Effector memory CD8-positive, alpha-beta T cell (primary cell): ENCODE measurements around the gene TIGAR.

Source experiments
- ATAC-seq: fragments of 150-1000 bp; cut with Tn5 transposase; replicated peaks from 2 replicates; pipeline ENCODE4 v1.10.0; 2021; ENCODE audit warnings: mild to moderate bottlenecking, moderate library complexity
- DNase-seq, 3 experiments: peaks; one replicate each; pipeline ENCODE4 v3.0.0; 2021
- H3K27ac Mint-ChIP-seq, 2 donors: one replicate each; pipeline ENCODE4 v1.8.0; 2022; ENCODE audit warnings: mild to moderate bottlenecking in 2 of 2, mixed read lengths in 2 of 2, moderate library complexity in 2 of 2
- H3K27me3 Mint-ChIP-seq, 2 donors: one replicate each; pipeline ENCODE4 v1.8.0; 2022; ENCODE audit warnings: mixed read lengths in 2 of 2
- H3K36me3 Mint-ChIP-seq: one replicate; pipeline ENCODE4 v1.8.0; 2022; ENCODE audit warnings: mild to moderate bottlenecking, moderate library complexity, mixed read lengths; ENCODE audit not compliant: insufficient read depth
- H3K4me1 Mint-ChIP-seq, 2 donors: one replicate each; pipeline ENCODE4 v1.8.0; 2022; ENCODE audit warnings: low read depth in 2 of 2, mixed read lengths in 2 of 2
- H3K4me3 Mint-ChIP-seq, 2 donors: one replicate each; pipeline ENCODE4 v1.8.0; 2022; ENCODE audit warnings: mild to moderate bottlenecking in 2 of 2, mixed read lengths in 2 of 2, moderate library complexity in 2 of 2
- H3K9me3 Mint-ChIP-seq, 2 donors: one replicate each; pipeline ENCODE4 v1.8.0; 2022; ENCODE audit warnings: mixed read lengths in 2 of 2

TIGAR gene

GRCh38 chr12:4386801-4387200 lies 65.8 kb downstream of the TIGAR start:
- DNase-seq (no peak), ATAC-seq (no peak)
- Mint-ChIP-seq H3K27ac (no peak overlapping the region), H3K4me3 (no peak overlapping the region), H3K9me3 (no peaks in the 10 kb centered on the region), H3K4me1 (no peaks in the 10 kb centered on the region), H3K36me3 (no peaks in the 10 kb centered on the region), H3K27me3 (peaks cover 0 to 44% of the 10 kb centered on the region in 2 donors)

- ATAC-seq (no peak), DNase-seq (no peak)
- H3K27me3 Mint-ChIP-seq: peaks cover 0 to 38% of the 10 kb centered on the region in 2 donors
- H3K27ac Mint-ChIP-seq: no peak overlapping the region
- H3K9me3 Mint-ChIP-seq: no peaks in the 10 kb centered on the region
- no peak overlapping the region for H3K4me3 Mint-ChIP-seq
- H3K36me3 Mint-ChIP-seq: no peaks in the 10 kb centered on the region
- no peaks in the 10 kb centered on the region for H3K4me1 Mint-ChIP-seq
Measured at GRCh38 chr12:4387607-4388006, 66.6 kb downstream of the TIGAR start.

- no peak overlapping the region for H3K4me3 Mint-ChIP-seq
- H3K36me3 Mint-ChIP-seq: no peaks in the 10 kb centered on the region
- no peak for DNase-seq
- H3K27me3 Mint-ChIP-seq: peaks cover 0 to 34% of the 10 kb centered on the region in 2 donors
- no peaks in the 10 kb centered on the region for H3K9me3 Mint-ChIP-seq
- H3K27ac Mint-ChIP-seq: no peak overlapping the region
- H3K4me1 Mint-ChIP-seq: no peaks in the 10 kb centered on the region
- ATAC-seq: no peak
Measured at GRCh38 chr12:4388032-4388431, 67.0 kb downstream of the TIGAR start.

GRCh38 chr12:4388662-4389061 lies 67.6 kb downstream of the TIGAR start:
- H3K4me3 Mint-ChIP-seq: no peak overlapping the region
- no peaks in the 10 kb centered on the region for H3K4me1 Mint-ChIP-seq
- DNase-seq (no peak), ATAC-seq (no peak)
- H3K27me3 Mint-ChIP-seq: peaks cover 5 to 35% of the 10 kb centered on the region in 2 donors
- H3K9me3 Mint-ChIP-seq: no peaks in the 10 kb centered on the region
- no peak overlapping the region for H3K27ac Mint-ChIP-seq
- no peaks in the 10 kb centered on the region for H3K36me3 Mint-ChIP-seq

- ATAC-seq (no peak), DNase-seq (no peak)
- Mint-ChIP-seq H3K9me3 (no peaks in the 10 kb centered on the region), H3K4me1 (peaks cover 0 to 3% of the 10 kb centered on the region in 2 donors), H3K27me3 (peaks cover 30 to 32% of the 10 kb centered on the region in 2 donors), H3K27ac (no peak overlapping the region), H3K4me3 (no peak overlapping the region), H3K36me3 (no peaks in the 10 kb centered on the region)
Measured at GRCh38 chr12:4392223-4392742, 71.3 kb downstream of the TIGAR start.

GRCh38 chr12:4393211-4393610 lies 72.2 kb downstream of the TIGAR start:
- ATAC-seq: no peak
- DNase-seq: no peak
- H3K27ac Mint-ChIP-seq: no peak overlapping the region

GRCh38 chr12:4395818-4396217 lies 74.8 kb downstream of the TIGAR start:
- H3K27ac Mint-ChIP-seq: no peak overlapping the region
- peaks cover 0 to 3% of the 10 kb centered on the region in 2 donors for H3K4me1 Mint-ChIP-seq
- no peaks in the 10 kb centered on the region for H3K36me3 Mint-ChIP-seq
- peaks cover 25 to 43% of the 10 kb centered on the region in 2 donors for H3K27me3 Mint-ChIP-seq
- ATAC-seq (no peak), DNase-seq (no peak)
- H3K9me3 Mint-ChIP-seq: no peaks in the 10 kb centered on the region
- no peak overlapping the region for H3K4me3 Mint-ChIP-seq

More at GRCh38 chr12:4393211-4393610, 72.2 kb downstream of the TIGAR start:
- Mint-ChIP-seq H3K4me3 (no peak overlapping the region), H3K4me1 (peaks cover 0 to 3% of the 10 kb centered on the region in 2 donors), H3K36me3 (no peaks in the 10 kb centered on the region), H3K9me3 (no peaks in the 10 kb centered on the region), H3K27me3 (peaks cover 32% of the 10 kb centered on the region in 2 donors)

- DNase-seq (no peak), ATAC-seq (no peak)
- Mint-ChIP-seq H3K4me1 (no peaks in the 10 kb centered on the region), H3K9me3 (no peaks in the 10 kb centered on the region), H3K27me3 (peaks cover 20 to 45% of the 10 kb centered on the region in 2 donors), H3K27ac (no peak overlapping the region), H3K36me3 (no peaks in the 10 kb centered on the region), H3K4me3 (no peak overlapping the region)
Measured at GRCh38 chr12:4401117-4401516, 80.1 kb downstream of the TIGAR start.

- H3K9me3 Mint-ChIP-seq: no peaks in the 10 kb centered on the region
- no peak overlapping the region for H3K27ac Mint-ChIP-seq
- H3K4me1 Mint-ChIP-seq: no peaks in the 10 kb centered on the region
- no peaks in the 10 kb centered on the region for H3K36me3 Mint-ChIP-seq
- no peak overlapping the region for H3K4me3 Mint-ChIP-seq
- peaks cover 20 to 39% of the 10 kb centered on the region in 2 donors for H3K27me3 Mint-ChIP-seq
- DNase-seq: no peak
- no peak for ATAC-seq
Measured at GRCh38 chr12:4402996-4403395, 82.0 kb downstream of the TIGAR start.
